ENCODE results near the gene RMND1.
"Not testable (repeated sequence)": the region's sequence is repeated elsewhere in the genome, so short reads cannot be mapped to it uniquely, and the experiment has no call there.

The RMND1 gene

GRCh38 chr6:151451417-151451949, 443 bp downstream of the RMND1 start:
- Mint-ChIP-seq H3K4me1 (peaks cover 23% of the 10 kb centered on the region), H3K4me3 (peak overlapping the region; percentile 92 to 97 (median 93)), H3K27me3 (ENCODE audit: low read depth) (no peaks in the 10 kb centered on the region), H3K9me3 (peaks cover 2% of the 10 kb centered on the region), H3K27ac (peak overlapping the region; percentile 80 to 96 (median 91)), H3K36me3 (ENCODE audit: low read depth) (peaks cover 27% of the 10 kb centered on the region)
- no peak for TF ChIP-seq CTCF (IDR thresholded peaks at IDR 0.05; ENCODE audit: unreplicated experiment in 3 of 3)

- H3K9me3 Mint-ChIP-seq; H3K27me3 Mint-ChIP-seq (ENCODE audit: low read depth): not testable (repeated sequence)
- H3K4me1 Mint-ChIP-seq: peaks cover 20% of the 10 kb centered on the region
- peaks cover 27% of the 10 kb centered on the region for H3K36me3 Mint-ChIP-seq (ENCODE audit: low read depth)
- peak overlapping the region; percentile 92 to 97 (median 93) for H3K4me3 Mint-ChIP-seq
- peak overlapping the region; percentile 80 to 96 (median 91) for H3K27ac Mint-ChIP-seq
Observed at GRCh38 chr6:151450928-151451327, 998 bp downstream of the RMND1 start.

GRCh38 chr6:151448623-151449022, 3.3 kb downstream of the RMND1 start:
- no peaks in the 10 kb centered on the region for H3K27me3 Mint-ChIP-seq (ENCODE audit: low read depth)
- H3K36me3 Mint-ChIP-seq (ENCODE audit: low read depth): peaks cover 30% of the 10 kb centered on the region
- peaks cover 10% of the 10 kb centered on the region for H3K4me1 Mint-ChIP-seq
- H3K4me3 Mint-ChIP-seq: no peak overlapping the region
- H3K9me3 Mint-ChIP-seq: peaks cover 2% of the 10 kb centered on the region
- H3K27ac Mint-ChIP-seq: peak overlapping the region in 2 of 3 experiments; percentile 7 to 27
- TF ChIP-seq CTCF (IDR thresholded peaks at IDR 0.05; ENCODE audit: unreplicated experiment in 3 of 3): no peak

GRCh38 chr6:151447237-151447636, 4.7 kb downstream of the RMND1 start:
- Mint-ChIP-seq H3K36me3 (ENCODE audit: low read depth) (peaks cover 32% of the 10 kb centered on the region), H3K27ac (no peak overlapping the region), H3K9me3 (peaks cover 2% of the 10 kb centered on the region), H3K4me3 (peak overlapping the region in 2 of 3 experiments; percentile 5 to 48), H3K27me3 (ENCODE audit: low read depth) (no peaks in the 10 kb centered on the region), H3K4me1 (peaks cover 12% of the 10 kb centered on the region)
- TF ChIP-seq CTCF (IDR thresholded peaks at IDR 0.05; ENCODE audit: unreplicated experiment in 3 of 3): no peak

GRCh38 chr6:151445482-151445881, 6.4 kb downstream of the RMND1 start:
- Mint-ChIP-seq H3K27ac (peak overlapping the region in 1 of 3 experiments; percentile 48), H3K9me3 (peaks cover 2% of the 10 kb centered on the region), H3K36me3 (ENCODE audit: low read depth) (peaks cover 19% of the 10 kb centered on the region), H3K4me3 (no peak overlapping the region), H3K27me3 (ENCODE audit: low read depth) (no peaks in the 10 kb centered on the region), H3K4me1 (peaks cover 12% of the 10 kb centered on the region)
- no peak for TF ChIP-seq CTCF (IDR thresholded peaks at IDR 0.05; ENCODE audit: unreplicated experiment in 3 of 3)

GRCh38 chr6:151443911-151444621, 7.9 kb downstream of the RMND1 start:
- Mint-ChIP-seq H3K4me3 (no peak overlapping the region), H3K4me1 (peaks cover 12% of the 10 kb centered on the region), H3K27me3 (ENCODE audit: low read depth) (no peaks in the 10 kb centered on the region), H3K27ac (peak overlapping the region; percentile 7 to 40 (median 21)), H3K9me3 (no peaks in the 10 kb centered on the region), H3K36me3 (ENCODE audit: low read depth) (peaks cover 13% of the 10 kb centered on the region)
- no peak for TF ChIP-seq CTCF (IDR thresholded peaks at IDR 0.05; ENCODE audit: unreplicated experiment in 3 of 3)
